ENCODE data around the gene GALNT15. TPM values are rescaled to one million over a fixed set of nuclear protein-coding genes. Genes with fewer than 3 reads are reported as not detected.

GALNT15 gene
- total and polyA plus RNA-seq, 11 donors: 0.96 to 81.1 (median 5.5) TPM

DNA sequence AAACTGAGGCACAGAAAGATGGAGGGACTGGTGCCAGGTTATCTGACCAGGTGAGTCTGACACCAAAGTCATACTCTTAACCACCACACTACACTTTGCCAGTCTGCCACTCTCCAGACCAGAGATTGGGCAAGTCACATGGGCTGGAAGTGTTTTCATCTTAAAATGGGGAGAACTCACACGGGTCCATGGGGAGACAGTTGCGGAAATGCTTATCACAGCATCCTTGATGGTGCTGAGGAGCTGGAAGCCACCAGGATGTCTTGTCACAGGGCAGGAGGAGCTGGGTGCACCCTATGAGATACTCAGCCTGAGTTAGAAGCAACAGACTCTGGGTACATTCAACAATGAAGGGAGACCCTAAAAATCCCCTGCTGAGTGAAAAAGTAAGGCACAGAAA, 4.8 kb downstream of the GALNT15 start:
- H3K4me1 ChIP-seq: peaks cover 0 to 42% (median 19%) of the 10 kb centered on the region in 12 donors
- TF ChIP-seq POLR2A (IDR thresholded peaks at IDR 0.05): no peak
- TF ChIP-seq, protein P1, sequence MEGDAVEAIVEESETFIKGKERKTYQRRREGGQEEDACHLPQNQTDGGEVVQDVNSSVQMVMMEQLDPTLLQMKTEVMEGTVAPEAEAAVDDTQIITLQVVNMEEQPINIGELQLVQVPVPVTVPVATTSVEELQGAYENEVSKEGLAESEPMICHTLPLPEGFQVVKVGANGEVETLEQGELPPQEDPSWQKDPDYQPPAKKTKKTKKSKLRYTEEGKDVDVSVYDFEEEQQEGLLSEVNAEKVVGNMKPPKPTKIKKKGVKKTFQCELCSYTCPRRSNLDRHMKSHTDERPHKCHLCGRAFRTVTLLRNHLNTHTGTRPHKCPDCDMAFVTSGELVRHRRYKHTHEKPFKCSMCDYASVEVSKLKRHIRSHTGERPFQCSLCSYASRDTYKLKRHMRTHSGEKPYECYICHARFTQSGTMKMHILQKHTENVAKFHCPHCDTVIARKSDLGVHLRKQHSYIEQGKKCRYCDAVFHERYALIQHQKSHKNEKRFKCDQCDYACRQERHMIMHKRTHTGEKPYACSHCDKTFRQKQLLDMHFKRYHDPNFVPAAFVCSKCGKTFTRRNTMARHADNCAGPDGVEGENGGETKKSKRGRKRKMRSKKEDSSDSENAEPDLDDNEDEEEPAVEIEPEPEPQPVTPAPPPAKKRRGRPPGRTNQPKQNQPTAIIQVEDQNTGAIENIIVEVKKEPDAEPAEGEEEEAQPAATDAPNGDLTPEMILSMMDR (IDR thresholded peaks at IDR 0.05): no peak
- no peaks in the 10 kb centered on the region for H3K9me3 ChIP-seq
- DNase-seq: no peak
- no peak for ATAC-seq
- no peaks in the 10 kb centered on the region for H3K36me3 ChIP-seq
- peak overlapping the region in 1 of 12 donors; percentile 56 for H3K4me3 ChIP-seq
- WGBS, 4 donors: 83 to 95% (median 87%) methylated on average over 2 of the region's 2 CpGs
- intact Hi-C loops (cut with DNase I): loop anchor here (2.0 to 10.0 kb wide), 9 partner anchors 64 to 544 kb away; no protein-coding TSS in a partner anchor
- no peak overlapping the region for H3K27ac ChIP-seq
- H3K27me3 ChIP-seq: no peaks in the 10 kb centered on the region

- intact Hi-C loops (cut with DNase I): loop anchor here (2.0 to 10.0 kb wide), 9 partner anchors 65 to 545 kb away; no protein-coding TSS in a partner anchor
- no peaks in the 10 kb centered on the region for H3K27me3 ChIP-seq
- 88 to 92% (median 90%) methylated on average over 15 of the region's 15 CpGs for WGBS, 4 donors
- H3K27ac ChIP-seq: no peak overlapping the region
- DNase-seq (no peak), ATAC-seq (no peak)
- H3K4me3 ChIP-seq: no peak overlapping the region
- H3K36me3 ChIP-seq: no peaks in the 10 kb centered on the region
- no peaks in the 10 kb centered on the region for H3K9me3 ChIP-seq
- TF ChIP-seq, protein P1 (IDR thresholded peaks at IDR 0.05): no peak
- TF ChIP-seq POLR2A (IDR thresholded peaks at IDR 0.05): no peak
- peaks cover 0 to 34% (median 15%) of the 10 kb centered on the region in 12 donors for H3K4me1 ChIP-seq
These were observed 5.6 kb downstream of the GALNT15 start for GRCh38 chr3:16179771-16180736.

DNA sequence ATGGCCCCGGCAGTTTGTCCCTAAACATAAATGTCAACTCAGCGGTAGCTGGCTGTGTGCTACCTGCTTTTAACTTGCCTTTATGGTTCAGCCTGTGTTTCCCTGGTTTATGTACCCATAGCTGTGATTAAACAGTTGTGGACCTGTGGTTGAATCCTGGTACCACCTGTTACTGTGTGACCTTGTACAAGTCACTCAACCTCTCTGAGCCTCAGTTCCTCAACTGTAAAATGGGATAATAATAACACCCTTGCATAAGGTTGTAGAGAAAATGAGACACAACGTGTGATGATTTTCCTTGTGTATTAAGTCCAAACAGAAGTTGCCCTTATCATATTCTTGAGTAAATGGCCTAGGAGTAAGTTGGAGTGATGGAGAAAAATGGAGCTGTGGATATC, 6.3 kb downstream of the GALNT15 start:
- Histone ChIP-seq H3K27me3 (no peaks in the 10 kb centered on the region), H3K36me3 (no peaks in the 10 kb centered on the region), H3K27ac (no peak overlapping the region), H3K9me3 (no peaks in the 10 kb centered on the region), H3K4me3 (no peak overlapping the region), H3K4me1 (peaks cover 0 to 30% (median 13%) of the 10 kb centered on the region in 12 donors)
- no peak for ATAC-seq
- no peak for TF ChIP-seq POLR2A (IDR thresholded peaks at IDR 0.05)
- TF ChIP-seq, protein P1 (IDR thresholded peaks at IDR 0.05): no peak
- intact Hi-C loops (cut with DNase I): no loop called here
- WGBS, 4 donors: 91 to 95% (median 95%) methylated on average over 3 of the region's 3 CpGs
- DNase-seq: no peak

DNA sequence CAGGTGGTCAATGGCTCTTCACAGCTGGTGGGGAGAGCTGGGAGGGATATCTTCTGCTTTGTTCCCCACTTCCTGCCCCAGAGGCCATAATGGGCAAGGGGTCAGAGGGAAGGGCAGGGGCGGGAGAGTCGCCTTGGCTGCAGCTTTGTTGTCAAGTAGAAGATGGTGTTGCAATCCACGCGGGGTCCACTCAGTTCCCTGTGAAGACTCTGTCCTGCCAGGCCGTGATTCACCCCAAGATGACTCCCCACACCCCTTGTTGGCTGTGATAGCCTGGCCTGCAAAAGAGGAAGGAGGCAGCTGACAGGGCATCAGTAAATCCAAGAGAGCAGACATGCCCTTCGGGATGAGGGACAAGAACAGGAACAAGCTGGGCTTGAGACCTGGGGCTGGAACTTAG, 6.9 kb downstream of the GALNT15 start:
- peaks cover 0 to 28% (median 11%) of the 10 kb centered on the region in 12 donors for H3K4me1 ChIP-seq
- DNase-seq (peak in 3 of 5 donors; percentile 52 to 72 (median 69)), ATAC-seq (peak in 2 of 4 donors; percentile 19 to 57)
- no peak overlapping the region for H3K4me3 ChIP-seq
- H3K27ac ChIP-seq: no peak overlapping the region
- no peak for TF ChIP-seq POLR2A (IDR thresholded peaks at IDR 0.05)
- TF ChIP-seq, protein P1 (IDR thresholded peaks at IDR 0.05): no peak
- H3K27me3 ChIP-seq: no peaks in the 10 kb centered on the region
- intact Hi-C loops (cut with DNase I): no loop called here
- no peaks in the 10 kb centered on the region for H3K9me3 ChIP-seq
- 68 to 80% (median 76%) methylated on average over 6 of the region's 6 CpGs for WGBS, 4 donors
- no peaks in the 10 kb centered on the region for H3K36me3 ChIP-seq

All from heart left ventricle (tissue), 16 donors.